GM15510 (cell line): ENCODE results near the gene NTSR2.

Experiments used
- POLR2A ChIP-seq: IDR thresholded peaks from 3 replicates; pipeline ENCODE4 v1.6.1; 2011; ENCODE audit warnings: borderline replicate concordance; ENCODE audit not compliant: insufficient read length; ENCODE audit errors: extremely low read depth

NTSR2 gene

DNA sequence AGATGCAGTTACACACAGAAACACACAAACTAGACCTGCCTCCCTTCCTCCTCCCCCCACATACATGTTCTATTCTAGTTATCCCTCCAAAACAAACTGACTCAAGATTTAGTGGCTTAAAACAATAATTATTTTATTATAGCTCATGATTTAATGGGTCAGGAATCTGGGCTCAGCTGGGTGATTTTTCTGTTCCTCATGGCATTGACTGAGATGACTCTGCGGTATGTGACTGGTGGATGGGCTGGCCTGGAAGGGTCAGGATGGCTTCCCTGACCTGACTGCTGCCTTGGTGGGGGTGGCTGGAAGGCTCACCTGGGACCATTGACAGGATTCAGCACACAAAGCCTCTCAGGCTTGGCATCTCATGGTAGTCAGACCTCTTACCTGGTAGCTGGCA is 33.7 kb upstream of the NTSR2 start:
- TF ChIP-seq POLR2A: no peak

DNA sequence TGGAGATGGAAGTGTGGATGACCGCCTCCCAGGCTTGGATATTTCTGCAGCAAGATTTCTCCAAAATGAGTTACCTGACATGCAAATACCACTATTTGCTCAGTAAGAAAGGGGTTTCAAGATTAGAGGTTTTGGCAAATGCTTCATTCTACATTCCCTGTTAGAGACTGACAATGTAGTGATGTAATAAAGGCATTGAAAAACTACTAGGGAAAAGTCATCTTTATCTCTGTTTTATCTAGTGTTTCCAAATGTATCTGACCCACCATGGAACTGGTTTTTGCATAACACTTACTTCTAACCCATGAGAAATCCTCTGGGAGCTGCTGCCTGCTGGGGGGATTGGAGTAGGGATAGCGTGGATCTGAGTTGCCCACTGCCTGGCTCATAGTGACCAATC is 33.0 kb upstream of the NTSR2 start:
- no peak for TF ChIP-seq POLR2A

DNA sequence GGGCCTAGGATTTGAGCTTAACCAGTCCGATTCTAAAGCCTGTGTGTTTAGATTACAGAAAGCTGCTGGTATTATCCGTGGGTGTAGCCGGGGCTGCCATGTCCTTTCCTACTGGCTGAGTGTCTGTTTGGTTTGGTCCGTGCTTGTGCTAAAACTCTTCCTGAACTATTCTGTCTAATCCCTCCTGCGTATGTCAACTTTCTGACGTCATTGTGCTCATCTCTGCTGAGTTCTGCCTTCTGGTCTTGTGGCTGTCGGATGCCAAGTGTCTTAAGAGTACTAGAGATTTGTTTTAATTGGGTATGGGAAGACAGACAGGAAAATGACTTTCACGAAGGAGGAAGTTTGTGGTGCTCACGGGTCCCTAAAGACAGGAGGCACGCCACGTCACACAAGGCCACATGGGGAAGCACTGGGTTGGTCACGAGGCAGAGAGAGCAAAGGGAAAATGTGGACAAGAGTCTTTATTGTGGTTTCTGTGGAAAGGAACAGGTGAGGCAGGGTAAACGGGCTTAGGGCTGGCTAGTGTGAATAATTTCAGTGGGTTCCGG is 31.8 kb upstream of the NTSR2 start:
- TF ChIP-seq POLR2A: no peak

DNA sequence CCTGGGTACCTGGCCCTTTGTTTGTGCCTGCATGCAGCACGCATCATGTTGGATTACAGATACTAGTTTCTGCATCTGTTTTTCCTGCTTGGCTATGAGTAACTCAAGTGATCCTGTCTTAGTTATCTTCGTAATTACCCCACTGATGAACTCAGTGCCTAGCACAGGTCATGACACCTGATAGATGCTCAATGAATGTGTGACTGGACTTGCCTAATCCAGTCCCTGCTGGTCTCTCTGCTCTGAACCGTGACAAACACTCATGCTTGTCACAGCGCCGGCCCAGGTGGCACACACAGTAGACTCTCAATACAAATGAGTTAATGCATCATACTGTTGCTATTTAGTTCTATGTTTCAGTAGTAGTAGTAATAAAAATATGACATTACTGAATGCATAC is 31.2 kb upstream of the NTSR2 start:
- no peak for TF ChIP-seq POLR2A

DNA sequence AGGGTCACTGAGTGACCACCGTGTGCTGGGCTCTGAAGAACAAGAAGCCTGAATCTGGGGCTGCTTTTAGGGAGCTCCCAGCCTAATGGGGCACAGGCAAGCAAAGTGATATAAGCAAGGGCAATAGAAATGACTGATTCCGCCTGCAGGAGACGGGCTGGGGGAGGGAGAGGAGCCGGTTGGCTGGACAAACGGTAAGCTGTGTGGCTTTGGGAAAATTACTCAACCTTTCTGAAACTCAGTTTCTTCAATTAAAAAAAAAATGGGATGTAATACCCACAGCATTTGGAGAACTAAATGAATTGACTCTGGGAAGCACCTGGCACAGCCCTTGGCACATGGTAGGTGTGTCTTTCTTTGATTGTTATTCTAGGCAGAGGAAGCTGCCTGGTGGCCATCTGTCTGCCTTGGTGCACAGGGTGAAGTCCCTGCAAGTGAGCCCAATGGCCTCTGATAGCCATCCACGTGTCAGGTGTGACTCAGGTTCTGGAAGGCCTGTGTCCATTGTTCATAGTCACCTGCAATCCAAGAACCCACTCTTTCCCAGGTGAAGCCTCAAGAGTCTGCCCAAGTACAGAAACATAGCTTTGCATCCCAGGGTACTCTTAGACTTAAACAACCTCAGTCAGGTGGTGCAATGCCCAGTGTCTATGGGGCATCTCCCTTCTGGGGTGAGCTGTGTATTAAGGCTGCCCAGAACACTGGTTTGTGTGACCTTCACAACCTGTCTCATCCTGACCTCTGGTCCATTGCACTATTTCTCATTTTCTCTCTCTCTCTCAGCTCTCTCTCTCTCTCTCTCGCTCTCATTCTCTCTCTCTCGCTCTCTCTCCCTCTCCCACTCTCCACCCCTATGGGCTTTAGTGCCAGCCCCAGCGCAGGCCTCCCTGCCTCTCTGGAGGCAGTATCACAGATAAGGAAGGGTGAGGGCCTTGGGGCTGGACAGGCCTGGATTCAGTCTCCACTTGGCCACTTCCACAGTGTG is 30.0 kb upstream of the NTSR2 start:
- TF ChIP-seq POLR2A: no peak

DNA sequence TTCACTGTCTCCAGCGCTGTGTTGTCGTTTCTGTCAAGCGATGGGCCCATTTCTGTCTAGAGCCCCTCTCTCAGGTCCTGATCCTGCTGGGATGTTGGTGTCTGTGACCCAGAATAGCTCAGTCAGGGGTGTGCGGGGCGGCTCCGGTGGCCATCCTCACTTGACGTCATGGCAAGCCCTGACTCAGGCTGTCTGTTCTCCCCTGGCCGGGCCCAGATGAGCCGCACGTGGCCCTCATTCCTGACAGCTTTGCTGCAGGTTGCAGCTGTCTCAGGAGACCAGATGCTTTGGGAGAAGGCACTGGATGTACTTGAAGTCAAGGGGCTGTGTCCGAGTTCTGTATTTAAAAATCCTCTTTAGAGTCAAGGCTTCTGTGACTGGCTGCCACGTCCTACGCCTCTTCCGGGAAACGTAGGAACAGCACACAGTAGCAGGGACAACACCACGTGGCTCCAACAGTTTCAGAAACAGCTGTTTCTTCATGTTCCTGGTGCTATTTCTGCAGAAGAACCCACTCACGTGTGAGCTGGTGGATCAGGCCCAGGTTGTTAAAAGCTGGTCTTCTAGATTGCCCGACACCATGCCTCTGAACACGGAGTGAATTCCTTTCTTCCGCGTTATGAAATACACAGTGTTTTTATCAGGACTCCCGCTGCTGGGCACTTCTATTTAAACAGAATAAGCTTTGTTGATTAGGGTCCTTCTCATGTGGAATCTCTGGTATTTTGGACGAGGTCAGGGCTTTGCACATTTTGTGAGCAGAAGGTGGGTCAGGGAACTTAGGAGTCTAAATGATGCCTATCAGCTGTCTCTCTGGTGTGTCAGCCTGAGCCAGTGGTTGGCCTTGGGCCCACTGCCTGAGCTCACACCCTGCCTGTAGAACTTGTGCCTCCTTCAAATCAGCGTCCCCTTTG is 28.3 kb upstream of the NTSR2 start:
- no peak for TF ChIP-seq POLR2A

DNA sequence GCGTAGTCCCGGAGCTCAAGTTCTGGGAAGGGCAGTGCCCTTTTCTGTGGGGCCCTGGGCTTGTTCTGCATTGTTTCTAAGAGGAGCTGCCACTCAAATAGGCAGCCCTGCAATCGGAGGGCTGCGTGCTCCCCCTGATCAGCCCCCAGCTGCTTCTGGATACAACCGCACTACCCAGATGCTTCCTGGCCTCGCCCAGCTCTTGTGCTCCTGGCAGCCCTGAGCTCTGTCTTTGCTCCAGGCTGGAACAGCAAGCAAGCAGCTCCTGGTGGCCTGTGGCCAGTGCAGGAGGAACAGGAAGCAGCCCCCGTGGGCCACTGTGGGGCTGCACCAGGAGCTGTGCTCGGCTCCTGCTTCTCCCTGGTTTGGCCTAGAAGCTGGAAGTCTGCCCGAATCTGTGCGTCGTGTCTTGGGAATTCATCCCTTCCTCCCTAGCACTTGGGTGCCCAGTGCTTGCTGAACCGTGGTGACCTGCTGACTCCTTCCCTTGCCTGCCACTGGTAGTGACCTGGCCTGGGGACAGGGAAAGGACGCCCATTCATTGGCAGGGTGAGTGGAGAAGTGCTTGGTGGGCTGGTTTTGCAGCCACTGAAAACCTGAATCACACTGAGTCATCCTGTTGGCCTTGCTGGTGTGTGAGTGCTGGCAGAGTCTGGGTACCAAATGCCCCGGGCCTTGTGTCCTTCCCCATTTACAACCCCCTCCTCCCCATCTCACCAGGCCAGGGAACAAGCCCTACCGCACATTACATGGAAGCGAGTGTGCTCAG is 27.3 kb upstream of the NTSR2 start:
- no peak for TF ChIP-seq POLR2A

DNA sequence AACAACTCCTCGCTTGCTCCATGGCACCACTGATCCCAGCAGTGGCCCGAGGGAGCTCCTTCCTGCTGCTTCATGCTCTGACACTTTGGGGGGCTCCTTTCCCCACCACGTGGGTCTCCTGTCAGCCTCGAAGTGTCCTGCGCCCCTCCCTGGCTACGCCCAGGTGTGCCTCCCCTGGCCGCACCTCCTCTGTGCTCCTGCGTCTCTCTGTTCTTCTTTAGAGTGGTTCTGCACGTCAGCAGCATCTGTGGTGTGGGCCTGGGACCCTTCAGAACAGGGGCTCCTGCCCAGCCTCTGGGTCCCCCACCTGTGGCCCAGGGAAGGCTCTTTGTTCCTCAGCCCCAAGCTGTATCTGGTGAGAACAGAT is 26.7 kb upstream of the NTSR2 start:
- no peak for TF ChIP-seq POLR2A

DNA sequence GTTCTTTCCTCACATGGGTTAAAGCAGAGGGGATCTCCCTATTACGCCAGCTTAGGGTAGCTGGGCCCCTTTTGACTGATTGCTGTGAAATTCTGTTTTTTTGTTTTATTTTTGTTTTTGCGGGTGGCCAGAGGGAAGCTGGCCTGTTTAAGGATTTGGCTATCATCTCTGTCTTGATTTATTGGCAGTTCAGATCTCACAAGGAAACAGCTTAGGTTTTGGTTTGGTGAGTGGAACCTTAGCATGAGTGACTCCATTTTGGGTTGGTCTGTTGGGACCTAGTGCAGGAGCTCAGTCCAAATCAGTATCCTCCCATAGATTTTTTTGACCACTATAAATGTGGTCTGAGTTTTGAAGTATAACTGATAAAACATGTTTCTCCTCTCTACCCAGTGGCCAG is 25.6 kb upstream of the NTSR2 start:
- TF ChIP-seq POLR2A: no peak

DNA sequence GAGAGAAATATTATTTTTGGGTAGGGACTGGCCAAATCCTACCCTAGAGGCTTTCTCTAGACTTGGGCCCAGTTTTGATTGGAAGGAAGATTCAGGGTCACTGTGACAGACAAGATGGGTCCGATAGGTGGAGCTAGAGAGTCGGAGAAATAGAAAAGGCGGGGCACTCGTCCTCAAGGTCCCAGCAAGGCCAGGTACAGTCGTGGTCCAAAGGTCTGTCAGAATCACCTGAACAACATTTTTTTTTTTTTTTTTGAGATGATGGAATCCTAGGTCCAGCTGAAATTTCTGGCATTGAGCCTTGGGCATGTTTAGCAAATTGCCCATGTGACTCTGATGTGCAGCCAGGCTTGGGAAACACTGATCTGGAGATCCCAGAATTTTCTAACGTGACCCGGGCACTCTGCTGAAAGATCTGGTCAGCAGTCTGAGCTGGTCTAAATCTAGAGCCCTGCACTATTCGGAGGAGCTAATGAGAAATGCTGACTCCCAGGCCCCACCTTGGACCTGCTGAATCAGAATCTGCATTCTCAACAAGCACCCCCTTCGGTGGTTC is 23.0 kb upstream of the NTSR2 start:
- no peak for TF ChIP-seq POLR2A

DNA sequence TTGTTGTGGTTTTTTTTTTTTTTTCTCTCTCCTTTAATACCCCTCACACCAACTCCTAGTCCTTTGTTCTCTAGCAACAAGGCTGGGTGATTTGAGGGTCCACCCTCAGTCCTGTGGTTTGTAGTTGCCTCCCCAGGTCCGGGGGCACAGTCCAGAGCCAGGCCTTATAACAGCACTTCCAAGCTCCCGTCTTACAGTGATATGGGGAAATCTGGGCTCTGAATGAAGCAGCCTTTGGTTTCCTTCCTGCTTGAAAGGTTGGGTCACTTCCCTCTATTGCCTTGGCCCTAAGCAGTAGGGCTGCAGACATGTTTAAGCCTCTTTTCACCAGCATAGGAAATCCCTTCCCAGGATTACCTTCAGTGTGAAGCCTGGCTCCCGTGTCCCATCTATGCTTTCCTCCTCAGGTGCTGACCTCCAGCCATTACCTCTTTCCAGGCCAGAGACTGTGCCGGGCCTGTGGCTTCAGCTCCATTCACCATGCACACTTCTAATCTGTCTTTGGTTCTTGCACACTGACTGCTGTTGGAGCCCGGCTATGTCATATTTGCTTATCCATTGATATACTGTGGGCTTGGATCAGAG is 21.2 kb upstream of the NTSR2 start:
- TF ChIP-seq POLR2A: no peak

DNA sequence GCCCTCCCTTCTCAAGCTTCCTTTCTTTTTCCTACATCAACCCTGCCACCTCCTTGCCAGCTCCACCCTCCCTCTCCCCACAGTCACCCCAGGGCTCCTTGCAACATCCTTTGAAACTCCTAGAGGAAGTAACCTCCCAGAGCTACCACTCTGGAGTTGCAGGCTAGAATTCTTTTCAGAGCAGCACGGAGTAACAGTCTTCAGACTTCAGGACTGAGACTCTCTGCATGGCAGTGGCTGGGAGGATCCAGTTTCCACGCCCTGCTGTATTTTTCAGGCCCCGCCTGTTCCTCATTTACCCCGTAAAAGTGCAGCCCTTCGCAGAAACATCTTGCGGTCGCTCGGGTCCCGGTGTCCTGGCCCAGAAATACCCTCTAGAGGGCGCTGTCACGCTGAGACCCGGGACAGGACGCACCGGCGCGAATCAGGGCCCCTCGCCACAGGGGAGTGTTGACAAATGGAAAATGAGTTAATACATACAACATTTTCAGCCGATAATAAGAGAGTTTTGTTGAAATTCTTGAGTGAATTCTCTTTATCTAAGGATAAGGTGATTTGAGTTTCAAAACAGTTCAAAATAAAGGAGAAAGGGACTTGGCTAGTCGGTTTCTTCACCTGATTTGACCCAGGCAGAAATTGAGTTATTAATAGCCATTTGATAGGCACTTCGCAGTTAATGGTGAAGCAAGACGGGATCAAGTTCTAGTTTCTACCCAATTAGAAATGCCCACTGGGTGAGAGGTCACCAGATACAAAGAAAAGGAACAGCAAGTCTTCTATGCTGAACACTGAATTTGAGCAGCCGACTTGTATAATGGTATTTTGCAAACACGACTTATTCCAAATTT is 18.5 kb upstream of the NTSR2 start:
- no peak for TF ChIP-seq POLR2A

DNA sequence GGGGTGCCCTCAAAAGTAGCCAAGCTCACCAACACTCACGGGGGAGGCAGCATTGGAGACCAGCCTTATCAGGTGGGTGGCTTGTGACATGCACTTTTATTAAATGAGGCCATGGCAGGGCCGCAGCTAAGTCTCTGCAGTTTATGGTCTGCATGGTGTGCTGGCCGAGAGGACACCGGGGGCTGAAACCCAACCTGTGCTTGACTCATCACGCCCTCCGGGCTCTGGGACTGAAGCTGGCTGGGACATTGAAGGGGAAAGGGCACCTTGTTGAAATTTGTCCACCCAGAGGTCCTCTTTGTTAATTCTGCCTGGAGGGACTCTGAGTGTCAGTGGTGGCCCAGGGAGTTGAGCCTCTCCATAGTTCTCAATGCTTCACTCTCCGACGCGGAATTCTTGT is 17.7 kb upstream of the NTSR2 start:
- no peak for TF ChIP-seq POLR2A
